OCI-LY7 (cell line): ENCODE data around the gene ZNF235. TPM values are rescaled to one million over a fixed set of nuclear protein-coding genes. Genes with fewer than 3 reads are reported as not detected.
"Not testable (repeated sequence)": the region's sequence is repeated elsewhere in the genome, so short reads cannot be mapped to it uniquely, and the experiment has no call there.

Experiments
- BruUV-seq: library from RNA; stranded (reverse); fragments of 400-500 nt; replicated peaks from 2 replicates; lab custom pipeline; 2021; lab: Mats Ljungman, UMichigan
- CTCF ChIA-PET: fragments of 300-600 bp; sonication (Branson Sonifier 250); formaldehyde crosslinking; loops from one replicate; lab custom pipeline; 2022; ENCODE audit warnings: antibody characterized with exemption; ENCODE audit not compliant: unreplicated experiment; lab: Charles Lee
- POLR2A ChIA-PET: fragments of 300-600 bp; sonication (Branson Sonifier 250); formaldehyde crosslinking; loops from one replicate; lab custom pipeline; 2022; ENCODE audit warnings: antibody characterized with exemption; lab: Charles Lee
- DNase-seq: peaks from one replicate; pipeline ENCODE4 v3.0.0-alpha.2; 2015; ENCODE audit warnings: low spot score
- H2AFZ ChIP-seq: fragments of 200-600 bp; sonication (generic), shearing (Covaris generic); 2 replicates; pipeline ENCODE4 v1.6.1; 2014; ENCODE audit warnings: mild to moderate bottlenecking, antibody characterized with exemption, low read length, moderate library complexity
- H3K27ac ChIP-seq: fragments of 200-600 bp; sonication (generic); 2 replicates; pipeline ENCODE4 v1.5.1; 2014; ENCODE audit warnings: mixed run types, low read depth, mild to moderate bottlenecking, moderate library complexity, low read length, inconsistent platforms; ENCODE audit not compliant: poor library complexity, severe bottlenecking
- H3K36me3 ChIP-seq: fragments of 200-600 bp; sonication (generic); 2 replicates; pipeline ENCODE4 v1.6.1; 2014; ENCODE audit warnings: mild to moderate bottlenecking, antibody characterized with exemption, low read length, moderate library complexity, mixed read lengths; ENCODE audit not compliant: insufficient read depth
- H3K4me1 ChIP-seq: fragments of 200-600 bp; sonication (generic); 2 replicates; pipeline ENCODE4 v1.5.1; 2014; ENCODE audit warnings: mild to moderate bottlenecking, low read length; ENCODE audit not compliant: insufficient read depth, poor library complexity, severe bottlenecking
- H3K4me2 ChIP-seq: fragments of 200-600 bp; sonication (generic); 2 replicates; pipeline ENCODE4 v1.6.1; 2014; ENCODE audit warnings: mild to moderate bottlenecking, low read length
- H3K4me3 ChIP-seq: fragments of 200-600 bp; sonication (generic); 2 replicates; pipeline ENCODE4 v1.5.1; 2014; ENCODE audit warnings: mild to moderate bottlenecking, low read depth, low read length; ENCODE audit not compliant: poor library complexity, severe bottlenecking
- H3K79me2 ChIP-seq: fragments of 200-600 bp; sonication (generic); 2 replicates; pipeline ENCODE4 v1.6.1; 2016; ENCODE audit warnings: low read depth, mild to moderate bottlenecking, low read length, moderate library complexity, mixed read lengths; ENCODE audit not compliant: insufficient read depth
- H3K9me2 ChIP-seq: fragments of 200-600 bp; sonication (generic); 2 replicates; pipeline ENCODE4 v1.6.1; 2016; ENCODE audit warnings: mild to moderate bottlenecking, low read length, mixed read lengths; ENCODE audit not compliant: insufficient read depth
- H3K9me3 ChIP-seq: fragments of 200-600 bp; sonication (generic); 2 replicates; pipeline ENCODE4 v1.6.1; 2014; ENCODE audit warnings: mild to moderate bottlenecking, mixed run types, low read length, mixed read lengths
- H4K20me1 ChIP-seq: fragments of 200-600 bp; sonication (generic); 2 replicates; pipeline ENCODE4 v1.6.1; 2014; ENCODE audit warnings: mild to moderate bottlenecking, antibody characterized with exemption, low read length, moderate library complexity, mixed read lengths; ENCODE audit not compliant: insufficient read depth
- EZH2phosphoT487 ChIP-seq: fragments of 200-600 bp; sonication (generic); IDR thresholded peaks from 2 replicates; pipeline ENCODE4 v1.6.1; 2018; ENCODE audit warnings: low read depth, borderline replicate concordance, mild to moderate bottlenecking, mixed run types, antibody characterized with exemption, low read length, moderate library complexity, mixed read lengths
- intact Hi-C: fragments of 100-400 bp; cut with micrococcal nuclease; formaldehyde crosslinking; loops from one replicate; pipeline ENCODE4 v1.10.0; 2022; ENCODE audit not compliant: unreplicated experiment
- total RNA-seq, 2 experiments: library from RNA; depleted of rRNA in 1 of 2; stranded (reverse); fragments of >200 nt in 1 of 2; shearing (Covaris generic) in 1 of 2; gene quantifications; 2 replicates each; pipeline ENCODE4 v1.2.3, GENCODE V29; 2014 to 2022
- TF ChIP-seq, protein P1 (sequence below): fragments of 200-600 bp; sonication (generic); conservative IDR thresholded peaks from 2 replicates; pipeline ENCODE4 v1.5.1; 2014; ENCODE audit warnings: mild to moderate bottlenecking, antibody characterized with exemption, low read length, moderate library complexity, mixed read lengths

ZNF235 gene
- total RNA-seq, 2 experiments from 2014 or later, result 7.4 to 7.7 TPM

- ChIA-PET POLR2A (no interaction called here), CTCF (no interaction called here)
- H2AFZ ChIP-seq, result no peak overlapping the region
- DNase-seq, result no peak
- no TSS peak for BruUV-seq
- no peaks in the 10 kb centered on the region for H4K20me1 ChIP-seq
- TF ChIP-seq, protein P1, sequence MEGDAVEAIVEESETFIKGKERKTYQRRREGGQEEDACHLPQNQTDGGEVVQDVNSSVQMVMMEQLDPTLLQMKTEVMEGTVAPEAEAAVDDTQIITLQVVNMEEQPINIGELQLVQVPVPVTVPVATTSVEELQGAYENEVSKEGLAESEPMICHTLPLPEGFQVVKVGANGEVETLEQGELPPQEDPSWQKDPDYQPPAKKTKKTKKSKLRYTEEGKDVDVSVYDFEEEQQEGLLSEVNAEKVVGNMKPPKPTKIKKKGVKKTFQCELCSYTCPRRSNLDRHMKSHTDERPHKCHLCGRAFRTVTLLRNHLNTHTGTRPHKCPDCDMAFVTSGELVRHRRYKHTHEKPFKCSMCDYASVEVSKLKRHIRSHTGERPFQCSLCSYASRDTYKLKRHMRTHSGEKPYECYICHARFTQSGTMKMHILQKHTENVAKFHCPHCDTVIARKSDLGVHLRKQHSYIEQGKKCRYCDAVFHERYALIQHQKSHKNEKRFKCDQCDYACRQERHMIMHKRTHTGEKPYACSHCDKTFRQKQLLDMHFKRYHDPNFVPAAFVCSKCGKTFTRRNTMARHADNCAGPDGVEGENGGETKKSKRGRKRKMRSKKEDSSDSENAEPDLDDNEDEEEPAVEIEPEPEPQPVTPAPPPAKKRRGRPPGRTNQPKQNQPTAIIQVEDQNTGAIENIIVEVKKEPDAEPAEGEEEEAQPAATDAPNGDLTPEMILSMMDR, result no peak
- no peak for TF ChIP-seq EZH2phosphoT487
- no peaks in the 10 kb centered on the region for H3K9me2 ChIP-seq
- peaks cover 11% of the 10 kb centered on the region for H3K4me1 ChIP-seq
- intact Hi-C loops, result no loop called here
- H3K36me3 ChIP-seq, result no peaks in the 10 kb centered on the region
- no peak overlapping the region for H3K4me2 ChIP-seq
- H3K27ac ChIP-seq, result no peak overlapping the region
- no peak overlapping the region for H3K4me3 ChIP-seq
- no peaks in the 10 kb centered on the region for H3K79me2 ChIP-seq
- H3K9me3 ChIP-seq, result no peaks in the 10 kb centered on the region; the same call in 1 of the 2 replicates
Measured at GRCh38 chr19:44345959-44346358, 41.1 kb upstream of the ZNF235 start.

- intact Hi-C loops, result no loop called here
- peak; percentile 75 for DNase-seq
- Histone ChIP-seq H3K79me2 (no peaks in the 10 kb centered on the region), H4K20me1 (no peaks in the 10 kb centered on the region), H3K4me2 (0 out of 2 replicates have a peak overlapping the region, but pooled peaks have one; percentile 7), H3K36me3 (no peaks in the 10 kb centered on the region), H3K4me3 (no peak overlapping the region), H3K27ac (no peak overlapping the region), H3K9me3 (no peaks in the 10 kb centered on the region; the same call in 1 of the 2 replicates), H3K4me1 (peaks cover 11% of the 10 kb centered on the region), H3K9me2 (no peaks in the 10 kb centered on the region), H2AFZ (no peak overlapping the region)
- BruUV-seq, result no TSS peak
- CTCF ChIA-PET, result no interaction called here
- no peak for TF ChIP-seq EZH2phosphoT487
- TF ChIP-seq, protein P1, result no peak
- POLR2A ChIA-PET, result interaction anchor here (0.6 kb wide), 1 partner anchor 175 kb away, joined by 4 read pairs; no protein-coding TSS in a partner anchor
Measured at GRCh38 chr19:44344255-44344654, 39.4 kb upstream of the ZNF235 start.

GRCh38 chr19:44341794-44342193 lies 37.0 kb upstream of the ZNF235 start:
- H3K9me2 ChIP-seq, result no peaks in the 10 kb centered on the region
- H2AFZ ChIP-seq, result no peak overlapping the region
- H3K4me1 ChIP-seq, result peaks cover 11% of the 10 kb centered on the region
- H3K36me3 ChIP-seq, result no peaks in the 10 kb centered on the region
- no peaks in the 10 kb centered on the region for H4K20me1 ChIP-seq
- no peak for DNase-seq
- no TSS peak for BruUV-seq
- no peak overlapping the region for H3K4me2 ChIP-seq
- intact Hi-C loops, result no loop called here
- ChIA-PET POLR2A (interaction anchor here (1.0 kb wide), 1 partner anchor 149 kb away, joined by 3 read pairs; no protein-coding TSS in a partner anchor), CTCF (no interaction called here)
- H3K4me3 ChIP-seq, result no peak overlapping the region
- H3K27ac ChIP-seq, result no peak overlapping the region
- H3K79me2 ChIP-seq, result no peaks in the 10 kb centered on the region
- no peaks in the 10 kb centered on the region for H3K9me3 ChIP-seq
- TF ChIP-seq, protein P1, result no peak
- no peak for TF ChIP-seq EZH2phosphoT487

GRCh38 chr19:44334639-44335038 lies 29.8 kb upstream of the ZNF235 start:
- H3K4me1 ChIP-seq, H3K4me3 ChIP-seq, H3K4me2 ChIP-seq, H3K27ac ChIP-seq, H4K20me1 ChIP-seq, H2AFZ ChIP-seq, CTCF ChIA-PET, H3K36me3 ChIP-seq, intact Hi-C loops, H3K9me3 ChIP-seq, H3K9me2 ChIP-seq, BruUV-seq, POLR2A ChIA-PET, H3K79me2 ChIP-seq: not testable (repeated sequence)
- peak; percentile 4 for DNase-seq
